GM21526 (cell line): ENCODE data around the gene LRIT2.
A peak's percentile ranks its signal among the peaks of the same experiment; 100 is the strongest.

ENCODE experiments used
- ATAC-seq: cut with Tn5 transposase; IDR thresholded peaks from one replicate; pipeline ENCODE4 v1.9.1; 2021; ENCODE audit warnings: moderate library complexity; ENCODE audit not compliant: unreplicated experiment, low FRiP score

The LRIT2 gene, protein sequence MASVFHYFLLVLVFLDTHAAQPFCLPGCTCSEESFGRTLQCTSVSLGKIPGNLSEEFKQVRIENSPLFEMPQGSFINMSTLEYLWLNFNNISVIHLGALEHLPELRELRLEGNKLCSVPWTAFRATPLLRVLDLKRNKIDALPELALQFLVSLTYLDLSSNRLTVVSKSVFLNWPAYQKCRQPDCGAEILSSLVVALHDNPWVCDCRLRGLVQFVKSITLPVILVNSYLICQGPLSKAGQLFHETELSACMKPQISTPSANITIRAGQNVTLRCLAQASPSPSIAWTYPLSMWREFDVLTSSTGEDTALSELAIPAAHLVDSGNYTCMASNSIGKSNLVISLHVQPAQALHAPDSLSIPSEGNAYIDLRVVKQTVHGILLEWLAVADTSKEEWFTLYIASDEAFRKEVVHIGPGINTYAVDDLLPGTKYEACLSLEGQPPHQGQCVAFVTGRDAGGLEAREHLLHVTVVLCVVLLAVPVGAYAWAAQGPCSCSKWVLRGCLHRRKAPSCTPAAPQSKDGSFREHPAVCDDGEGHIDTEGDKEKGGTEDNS

GRCh38 chr10:84225427-84226173 is at the start of gene LRIT2:
LRIT2 (minus strand) TSS chr10:84225544; CDS start chr10:84225520, 24 bp downstream.
- ATAC-seq: no peak

GRCh38 chr10:84270708-84271107 is 45.4 kb upstream of the LRIT2 start:
- ATAC-seq: no peak

DNA sequence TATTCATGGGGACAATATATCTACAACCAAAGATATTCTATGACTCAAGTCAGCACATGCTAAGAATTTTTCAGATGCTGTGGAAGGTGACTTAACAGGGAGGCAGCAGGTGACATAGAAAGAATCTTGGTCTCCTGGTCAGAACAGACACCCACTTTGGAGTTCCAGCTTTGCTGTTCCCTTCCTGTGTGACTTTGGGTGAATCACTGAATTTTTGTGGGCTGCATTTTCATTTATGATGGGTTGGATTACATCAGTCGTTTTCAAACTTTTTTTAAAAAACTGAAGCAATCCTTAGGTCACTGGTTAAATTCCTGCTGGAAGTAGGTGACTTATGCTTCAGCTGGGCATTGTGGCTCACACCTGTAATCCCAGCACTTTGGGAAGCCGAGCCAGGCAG is 44.4 kb upstream of the LRIT2 start:
- ATAC-seq: no peak

DNA sequence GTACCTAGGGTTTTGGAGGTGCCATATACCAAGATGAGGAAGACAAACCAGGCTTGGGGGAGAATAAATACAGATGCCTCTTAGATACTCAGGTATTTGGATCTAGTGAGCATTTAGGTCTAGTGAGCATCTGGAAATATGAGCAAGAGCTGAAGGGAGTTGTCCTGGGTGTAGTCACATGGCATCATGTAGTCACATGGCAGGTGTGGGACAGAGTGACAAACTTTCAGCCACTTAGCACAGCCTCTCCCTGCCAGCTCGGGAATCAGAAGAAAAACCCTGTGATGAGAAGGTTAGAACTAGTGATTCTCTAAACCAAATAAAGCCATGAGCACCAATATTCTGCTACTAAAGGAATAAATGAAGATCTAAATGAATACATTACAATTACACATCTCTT is 43.8 kb upstream of the LRIT2 start:
- no peak for ATAC-seq

DNA sequence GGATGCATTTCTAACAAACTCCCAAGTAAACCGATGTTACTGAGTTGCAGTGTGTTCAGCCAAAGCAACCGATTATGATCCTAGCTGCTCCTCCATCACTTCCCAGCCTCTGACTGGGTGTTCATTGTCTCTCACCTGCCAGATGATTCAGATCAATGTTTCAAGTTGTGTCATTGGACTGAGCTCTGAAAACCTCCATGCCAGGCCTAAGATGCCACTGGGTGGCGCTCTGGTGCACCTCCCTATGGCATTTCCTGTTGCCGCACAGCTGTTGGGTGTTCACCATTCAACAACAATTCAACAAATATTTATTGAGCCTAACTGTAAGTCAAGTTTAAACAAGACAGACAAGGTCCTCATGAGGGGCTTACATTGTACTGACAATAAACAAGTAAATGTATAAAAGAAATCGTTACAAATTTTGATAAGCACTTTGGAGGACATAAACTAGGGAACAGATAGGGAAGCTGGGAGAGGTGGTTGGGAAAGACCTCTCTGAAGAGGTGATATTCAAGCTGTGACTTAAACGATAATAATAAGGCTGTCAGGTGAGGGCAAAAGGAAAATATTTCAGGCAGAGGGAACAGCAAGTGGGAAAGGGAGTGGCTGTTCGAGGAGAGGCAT is 42.3 kb upstream of the LRIT2 start:
- no peak for ATAC-seq

DNA sequence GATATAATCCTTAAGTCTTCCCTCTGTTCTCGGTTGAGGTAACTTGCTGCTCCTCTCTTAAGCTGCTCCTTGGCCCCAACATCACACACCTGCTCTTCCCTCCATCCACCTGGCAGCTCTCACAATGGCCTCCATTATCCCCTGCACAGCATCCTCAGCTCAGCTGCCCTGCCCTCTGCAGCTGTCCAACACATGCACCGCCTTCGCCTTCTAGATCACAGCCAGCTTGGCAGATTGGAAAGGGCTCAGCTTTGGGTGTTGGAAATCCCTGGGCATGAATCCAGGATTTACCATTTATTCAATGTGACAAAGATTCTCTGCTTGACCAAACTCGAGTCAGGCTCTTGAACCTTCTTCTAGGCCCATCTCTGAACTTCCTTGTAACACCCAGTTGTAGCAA is 40.1 kb upstream of the LRIT2 start:
- no peak for ATAC-seq

GRCh38 chr10:84264611-84265141 is 39.3 kb upstream of the LRIT2 start:
- ATAC-seq: peak; percentile 97

GRCh38 chr10:84263716-84264115 is 38.4 kb upstream of the LRIT2 start:
- ATAC-seq: no peak

- no peak for ATAC-seq
These were observed 37.0 kb upstream of the LRIT2 start for GRCh38 chr10:84262190-84262956.

DNA sequence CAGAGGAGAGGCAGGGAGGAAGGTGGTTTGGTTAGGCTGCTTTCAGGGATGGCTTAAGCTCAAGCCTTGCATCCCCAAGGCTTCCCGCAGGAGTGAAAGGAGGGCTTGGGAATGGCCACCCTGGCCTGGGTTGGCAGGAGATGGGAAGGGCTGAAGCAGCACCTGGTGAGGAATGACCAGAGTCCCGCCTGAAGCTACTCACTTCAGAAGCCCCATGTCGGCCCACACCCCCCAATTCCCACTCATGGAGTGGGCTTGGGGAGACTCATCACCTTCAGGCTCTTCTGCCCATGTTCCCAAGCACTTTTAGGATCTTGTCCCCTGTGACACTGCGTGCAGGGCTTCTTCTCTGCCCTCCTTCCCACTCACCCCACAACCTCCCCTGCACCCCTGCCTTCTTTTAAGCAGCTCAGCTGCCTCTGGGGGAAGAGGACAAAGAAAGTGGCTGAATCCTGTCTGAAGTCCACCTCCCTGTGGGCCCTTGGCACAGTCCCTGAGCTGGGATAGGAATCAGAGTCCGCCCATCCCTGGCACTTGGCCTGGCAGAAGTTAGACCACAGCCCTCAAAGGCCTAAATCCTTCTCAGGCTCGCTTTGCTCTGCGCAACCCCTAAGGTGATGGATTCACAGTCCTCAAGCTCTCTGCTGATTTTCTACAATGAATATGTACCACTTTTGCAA is 36.0 kb upstream of the LRIT2 start:
- ATAC-seq: no peak

GRCh38 chr10:84258034-84258695 is 32.8 kb upstream of the LRIT2 start:
- no peak for ATAC-seq

- no peak for ATAC-seq
These were observed 32.1 kb upstream of the LRIT2 start for GRCh38 chr10:84257343-84258020.

GRCh38 chr10:84256510-84257342 is 31.4 kb upstream of the LRIT2 start:
- peak; percentile 63 for ATAC-seq

DNA sequence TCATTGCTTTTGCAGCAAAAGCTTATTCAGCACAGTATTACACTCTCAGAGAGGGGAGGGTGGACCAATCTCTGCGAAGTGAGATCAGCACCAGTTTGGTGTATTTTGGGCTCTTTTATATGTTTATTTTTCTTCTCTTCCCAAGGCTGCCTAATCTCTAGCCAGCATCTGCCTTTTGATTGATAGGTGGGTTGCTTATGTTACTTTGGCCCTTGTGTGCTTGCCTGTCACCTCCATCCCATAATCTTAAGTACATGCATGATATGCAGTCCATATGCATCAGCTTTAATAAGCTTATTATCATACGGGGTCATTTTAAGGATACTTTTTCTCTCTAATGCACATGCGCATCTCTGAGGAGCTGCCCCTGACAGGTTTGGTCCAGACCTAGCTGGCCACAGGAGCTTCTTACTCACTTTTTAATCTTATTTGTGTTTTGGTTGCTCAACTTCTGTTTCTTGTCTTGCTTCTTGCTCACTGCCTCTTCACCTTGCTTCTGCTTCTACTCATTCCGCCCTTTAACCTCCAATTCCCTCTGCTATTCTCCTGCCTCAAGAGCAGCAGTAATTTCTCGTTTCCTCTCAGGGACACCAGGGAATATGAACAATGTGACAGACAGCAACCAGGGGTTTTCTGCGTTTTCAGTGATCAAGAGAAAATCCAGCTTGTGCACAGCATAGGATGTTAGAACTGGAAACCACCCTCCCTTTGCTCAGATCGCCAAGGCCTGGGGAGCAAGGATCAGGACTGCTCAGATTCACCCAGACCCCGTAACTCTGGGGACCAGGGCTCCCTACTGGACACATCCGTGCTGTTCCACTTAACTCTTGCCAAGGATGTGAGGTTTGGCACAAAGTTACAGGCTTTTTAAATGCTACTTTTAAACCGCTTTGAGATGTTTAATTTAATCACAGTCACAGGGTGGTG is 29.5 kb upstream of the LRIT2 start:
- ATAC-seq: no peak

- ATAC-seq: no peak
These were observed 23.4 kb upstream of the LRIT2 start for GRCh38 chr10:84248794-84249193.

DNA sequence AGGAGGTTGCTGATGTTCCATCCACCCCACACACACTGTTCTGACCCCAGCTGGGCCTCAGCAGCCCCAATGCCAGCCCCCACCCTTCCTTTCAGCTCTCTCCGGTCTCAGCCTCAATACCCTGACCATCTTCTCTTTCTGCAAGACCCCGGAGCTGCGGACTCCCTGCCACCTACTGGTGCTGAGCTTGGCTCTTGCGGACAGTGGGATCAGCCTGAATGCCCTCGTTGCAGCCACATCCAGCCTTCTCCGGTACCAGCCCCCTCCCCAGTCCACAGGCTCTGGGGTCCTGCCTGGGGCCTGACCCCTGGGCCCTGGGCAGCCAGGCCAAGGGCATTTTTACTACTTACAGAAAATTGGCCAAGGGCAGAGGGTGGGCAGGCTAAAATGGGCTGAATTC is 22.2 kb upstream of the LRIT2 start:
- ATAC-seq: no peak
